ENCODE data around the gene FICD.

GRCh38 chr12:108482717-108483212 is 32.3 kb upstream of the FICD start:
- TF ChIP-seq BHLHE40 (IDR thresholded peaks at IDR 0.05; ENCODE audit: borderline replicate concordance) (no peak), ARNT (IDR thresholded peaks at IDR 0.05) (no peak), L3MBTL2 (conservative IDR thresholded peaks at IDR 0.05) (no peak), SUZ12 (IDR thresholded peaks at IDR 0.05) (no peak), LEF1 (IDR thresholded peaks at IDR 0.05; ENCODE audit: borderline replicate concordance) (no peak), FOXM1 (IDR thresholded peaks at IDR 0.05; ENCODE audit: borderline replicate concordance) (no peak), FOXA1 (IDR thresholded peaks at IDR 0.05) (no peak), TARDBP (IDR thresholded peaks at IDR 0.05) (no peak), FOXK2 (IDR thresholded peaks at IDR 0.05) (no peak), SP1 (IDR thresholded peaks at IDR 0.05) (no peak), HDGF (IDR thresholded peaks at IDR 0.05; ENCODE audit: borderline replicate concordance) (no peak), ZNF384 (IDR thresholded peaks at IDR 0.05) (no peak)
